Smooth muscle cell (in vitro differentiated cells): ENCODE data around the gene DNAJC4. TPM values are rescaled to one million over a fixed set of nuclear protein-coding genes. Genes with fewer than 3 reads are reported as not detected.

Experiments used
- DNase-seq: peaks from one replicate; lab custom pipeline; 2025; ENCODE audit not compliant: unreplicated experiment; lab: John Stamatoyannopoulos, UW
- H2AFZ ChIP-seq: fragments of 200-600 bp; sonication (generic); 2 replicates; pipeline ENCODE4 v1.6.0; 2016; ENCODE audit warnings: antibody characterized with exemption, low read depth, mild to moderate bottlenecking
- H3F3A ChIP-seq: fragments of 200-600 bp; sonication (generic); 2 replicates; pipeline ENCODE4 v1.6.0; 2017; ENCODE audit warnings: antibody characterized with exemption, low read depth
- H3K27ac ChIP-seq: fragments of 200-600 bp; sonication (generic); 2 replicates; pipeline ENCODE4 v1.5.1; 2016; ENCODE audit warnings: low read depth, mild to moderate bottlenecking
- H3K27me3 ChIP-seq: fragments of 200-600 bp; sonication (generic); 2 replicates; pipeline ENCODE4 v1.6.1; 2016; ENCODE audit warnings: low read depth, mild to moderate bottlenecking
- H3K36me3 ChIP-seq: fragments of 200-600 bp; sonication (generic); 2 replicates; pipeline ENCODE4 v1.5.1; 2016; ENCODE audit warnings: low read depth
- H3K4me1 ChIP-seq: fragments of 200-600 bp; sonication (generic); 2 replicates; pipeline ENCODE4 v1.5.1; 2016; ENCODE audit warnings: low read depth
- H3K4me2 ChIP-seq: fragments of 200-600 bp; sonication (generic); 2 replicates; pipeline ENCODE4 v1.6.0; 2016; ENCODE audit warnings: mild to moderate bottlenecking
- H3K4me3 ChIP-seq: fragments of 200-600 bp; sonication (generic); 2 replicates; pipeline ENCODE4 v1.5.1; 2016; ENCODE audit warnings: mild to moderate bottlenecking
- H3K79me2 ChIP-seq: fragments of 200-600 bp; sonication (generic); 2 replicates; pipeline ENCODE4 v1.6.0; 2016; ENCODE audit warnings: low read depth, mild to moderate bottlenecking
- H3K9ac ChIP-seq: fragments of 200-600 bp; sonication (generic); 2 replicates; pipeline ENCODE4 v1.6.0; 2016; ENCODE audit warnings: low read depth
- H3K9me3 ChIP-seq: fragments of 200-600 bp; sonication (generic); replicated peaks from 2 replicates; pipeline ENCODE4 v1.5.1; 2016; ENCODE audit warnings: low read depth
- H4K20me1 ChIP-seq: fragments of 200-600 bp; sonication (generic); 2 replicates; pipeline ENCODE4 v1.6.0; 2016; ENCODE audit warnings: low read depth
- CTCF ChIP-seq: fragments of 200-600 bp; sonication (generic); IDR thresholded peaks from 2 replicates; pipeline ENCODE4 v1.5.1; 2017; ENCODE audit warnings: borderline replicate concordance, mild to moderate bottlenecking, antibody characterized with exemption; ENCODE audit not compliant: insufficient read depth, poor library complexity, severe bottlenecking
- WGBS: methylation state at CpG from one replicate; pipeline ENCODE4 v1.1.7; 2016; ENCODE audit warnings: low lambda C conversion rate; 5-methylcytosine and 5-hydroxymethylcytosine counted together
- polyA plus RNA-seq: library from polyadenylated mRNA; unstranded; fragments of >200 nt; fragmentation: Nextera tagmentation; extraction: Ambion mirVana; gene quantifications from 2 replicates; pipeline ENCODE4 v1.2.1, GENCODE V29; 2016
- total RNA-seq: library from RNA; depleted of rRNA; stranded (reverse); fragments of >200 nt; gene quantifications from 2 replicates; pipeline ENCODE4 v1.2.3, GENCODE V29; 2014

The DNAJC4 gene
- total and polyA plus RNA-seq, 2 experiments from 2014 or later: 14.5 to 78.5 TPM

GRCh38 chr11:64183890-64184289, 46.5 kb upstream of the DNAJC4 start:
- 89% methylated on average over 7 of the region's 7 CpGs for WGBS
- peaks cover 15% of the 10 kb centered on the region for H3K79me2 ChIP-seq
- H4K20me1 ChIP-seq: no peaks in the 10 kb centered on the region
- H3K9me3 ChIP-seq: no peaks in the 10 kb centered on the region
- no peak overlapping the region for H3K4me2 ChIP-seq
- H3K36me3 ChIP-seq: no peaks in the 10 kb centered on the region
- TF ChIP-seq CTCF: no peak
- H3K4me1 ChIP-seq: peaks cover 7% of the 10 kb centered on the region
- H3K27me3 ChIP-seq: no peaks in the 10 kb centered on the region
- DNase-seq: no peak
- peaks cover 4% of the 10 kb centered on the region for H3F3A ChIP-seq
- no peak overlapping the region for H3K4me3 ChIP-seq
- no peak overlapping the region for H2AFZ ChIP-seq
- H3K27ac ChIP-seq: no peak overlapping the region
- no peak overlapping the region for H3K9ac ChIP-seq

GRCh38 chr11:64185175-64185692, 45.1 kb upstream of the DNAJC4 start:
- H3K79me2 ChIP-seq: peaks cover 15% of the 10 kb centered on the region
- H3K4me2 ChIP-seq: peak overlapping the region; percentile 85
- no peaks in the 10 kb centered on the region for H3K36me3 ChIP-seq
- peaks cover 13% of the 10 kb centered on the region for H4K20me1 ChIP-seq
- peak overlapping the region; percentile 75 for H3K27ac ChIP-seq
- no peak for DNase-seq
- H3K4me3 ChIP-seq: peak overlapping the region; percentile 67
- no peaks in the 10 kb centered on the region for H3K27me3 ChIP-seq
- peaks cover 4% of the 10 kb centered on the region for H3F3A ChIP-seq
- no peaks in the 10 kb centered on the region for H3K9me3 ChIP-seq
- under 1% methylated on average over 52 of the region's 52 CpGs for WGBS
- peak overlapping the region; percentile 38 for H2AFZ ChIP-seq
- H3K9ac ChIP-seq: peak overlapping the region; percentile 70
- peaks cover 7% of the 10 kb centered on the region for H3K4me1 ChIP-seq
- TF ChIP-seq CTCF: peak; percentile 14

- under 1% methylated on average over 59 of the region's 74 CpGs for WGBS
- Histone ChIP-seq H3F3A (peaks cover 7% of the 10 kb centered on the region), H3K27me3 (no peaks in the 10 kb centered on the region), H3K27ac (peak within 1 kb of the TSS; percentile 75), H2AFZ (peak within 1 kb of the TSS; percentile 38), H3K9ac (peak within 1 kb of the TSS; percentile 70), H3K4me2 (peak within 1 kb of the TSS; percentile 85), H3K9me3 (no peaks in the 10 kb centered on the region), H3K36me3 (no peaks in the 10 kb centered on the region), H3K4me3 (peak within 1 kb of the TSS; percentile 67), H3K79me2 (peaks cover 15% of the 10 kb centered on the region), H4K20me1 (peaks cover 19% of the 10 kb centered on the region), H3K4me1 (peaks cover 7% of the 10 kb centered on the region)
- TF ChIP-seq CTCF: peak; percentile 13
- peak; percentile 100 for DNase-seq
Observed at GRCh38 chr11:64185693-64186491, 44.5 kb upstream of the DNAJC4 start, which contains the start of gene STIP1. TSS of gene STIP1 (plus strand) at chr11:64186171. CDS start at chr11:64186262, 91 bp downstream.
